Lower leg skin (tissue), 4 donors: ENCODE data around the gene DNAJA2. TPM values are rescaled to one million over a fixed set of nuclear protein-coding genes. Genes with fewer than 3 reads are reported as not detected.

Experiments used
- DNase-seq, 2 donors: peaks; one replicate each; pipeline ENCODE4 v3.0.0-alpha.2; 2019; ENCODE audit warnings: low spot score in 2 of 2
- H3K4me3 ChIP-seq: fragments of 200-600 bp; sonication (generic); 2 replicates; pipeline ENCODE4 v1.5.1; 2017; ENCODE audit warnings: mild to moderate bottlenecking, low read depth; ENCODE audit not compliant: poor library complexity, severe bottlenecking
- POLR2A ChIP-seq, 2 donors: fragments of 450-650 bp; IDR thresholded peaks; one replicate each; pipeline ENCODE4 v1.6.1; 2016 to 2017; ENCODE audit warnings: antibody characterized with exemption in 2 of 2, mild to moderate bottlenecking in 1 of 2, moderate library complexity in 1 of 2
- WGBS, 2 donors: methylation state at CpG; one replicate each; pipeline ENCODE4 v1.1.5; 2018; 5-methylcytosine and 5-hydroxymethylcytosine counted together
- intact Hi-C: fragments of 100-400 bp; cut with DNase I; formaldehyde crosslinking; loops from one replicate; pipeline ENCODE4 v1.15.0; 2023; ENCODE audit warnings: low total_unique reads
- total RNA-seq, 4 donors: library from RNA; depleted of rRNA; stranded (reverse); fragments of >200 nt; gene quantifications; one replicate each; pipeline ENCODE4 v1.1.0, GENCODE V29; 2016
- TF ChIP-seq, protein P1 (sequence below), 3 donors: fragments of 450-650 bp; IDR thresholded peaks; one replicate each; pipeline ENCODE4 v1.5.1; 2016; ENCODE audit warnings: antibody characterized with exemption in 3 of 3, mild to moderate bottlenecking in 3 of 3, moderate library complexity in 2 of 3

Gene DNAJA2
- total RNA-seq, 4 donors from 2014 or later: 49.9 to 57.6 (median 52.1) TPM

- intact Hi-C loops: no loop called here
- 88 to 91% methylated on average over 3 of the region's 3 CpGs for WGBS, 2 donors
- no peak for DNase-seq
- TF ChIP-seq, protein P1, sequence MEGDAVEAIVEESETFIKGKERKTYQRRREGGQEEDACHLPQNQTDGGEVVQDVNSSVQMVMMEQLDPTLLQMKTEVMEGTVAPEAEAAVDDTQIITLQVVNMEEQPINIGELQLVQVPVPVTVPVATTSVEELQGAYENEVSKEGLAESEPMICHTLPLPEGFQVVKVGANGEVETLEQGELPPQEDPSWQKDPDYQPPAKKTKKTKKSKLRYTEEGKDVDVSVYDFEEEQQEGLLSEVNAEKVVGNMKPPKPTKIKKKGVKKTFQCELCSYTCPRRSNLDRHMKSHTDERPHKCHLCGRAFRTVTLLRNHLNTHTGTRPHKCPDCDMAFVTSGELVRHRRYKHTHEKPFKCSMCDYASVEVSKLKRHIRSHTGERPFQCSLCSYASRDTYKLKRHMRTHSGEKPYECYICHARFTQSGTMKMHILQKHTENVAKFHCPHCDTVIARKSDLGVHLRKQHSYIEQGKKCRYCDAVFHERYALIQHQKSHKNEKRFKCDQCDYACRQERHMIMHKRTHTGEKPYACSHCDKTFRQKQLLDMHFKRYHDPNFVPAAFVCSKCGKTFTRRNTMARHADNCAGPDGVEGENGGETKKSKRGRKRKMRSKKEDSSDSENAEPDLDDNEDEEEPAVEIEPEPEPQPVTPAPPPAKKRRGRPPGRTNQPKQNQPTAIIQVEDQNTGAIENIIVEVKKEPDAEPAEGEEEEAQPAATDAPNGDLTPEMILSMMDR (IDR thresholded peaks at IDR 0.05): no peak
- TF ChIP-seq POLR2A (IDR thresholded peaks at IDR 0.05): no peak
- H3K4me3 ChIP-seq: no peak overlapping the region
Measured at GRCh38 chr16:46986438-46986837, 13.0 kb upstream of the DNAJA2 start.

DNA sequence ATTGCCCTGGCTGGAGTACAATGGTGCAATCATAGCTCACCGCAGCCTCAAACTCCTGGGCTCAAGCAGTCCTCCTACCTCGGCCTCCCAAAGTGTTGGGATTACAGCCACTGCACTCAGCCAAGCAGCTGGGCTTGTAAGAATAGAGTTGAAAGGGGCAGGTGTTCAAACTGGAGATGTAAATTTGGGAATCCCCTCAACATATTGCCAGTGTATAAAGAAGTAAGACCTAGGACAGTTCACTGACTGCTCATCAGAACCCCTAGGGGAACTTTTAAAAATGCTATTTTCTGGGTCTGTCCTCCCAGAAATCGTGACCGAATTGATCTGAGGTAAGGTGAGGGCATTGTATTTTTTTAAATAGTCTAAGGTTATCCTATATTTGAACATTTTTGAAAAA lies 8.9 kb upstream of the DNAJA2 start:
- no peak overlapping the region for H3K4me3 ChIP-seq
- intact Hi-C loops: no loop called here
- 82 to 87% methylated on average over 4 of the region's 4 CpGs for WGBS, 2 donors

DNA sequence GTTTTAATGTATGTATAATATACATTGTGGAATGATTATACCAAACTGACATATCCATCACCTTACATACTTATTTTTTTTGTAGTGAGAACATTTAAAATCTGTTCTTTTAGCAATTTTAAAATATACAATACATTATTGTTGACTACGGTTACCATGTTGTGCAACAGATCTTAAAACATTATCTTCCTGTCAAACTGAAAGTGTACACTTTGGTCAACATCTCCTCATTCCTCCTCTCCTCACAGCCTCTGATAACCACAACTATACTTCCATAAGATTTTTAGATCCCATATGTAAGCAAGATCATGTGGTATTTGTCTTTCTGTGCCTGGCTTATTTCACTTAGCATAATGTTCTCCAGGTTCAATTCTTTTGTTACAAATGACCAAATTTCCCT lies 7.5 kb upstream of the DNAJA2 start:
- TF ChIP-seq, protein P1 (IDR thresholded peaks at IDR 0.05): no peak
- no peak for TF ChIP-seq POLR2A (IDR thresholded peaks at IDR 0.05)
- no peak for DNase-seq
- intact Hi-C loops: no loop called here
- no peak overlapping the region for H3K4me3 ChIP-seq
- WGBS, 2 donors: 84 to 97% methylated on average over 1 of the region's 1 CpG

More for the DNA sequence above, 8.9 kb upstream of the DNAJA2 start:
- peak in 1 of 2 donors; percentile 20 for DNase-seq
- no peak for TF ChIP-seq POLR2A (IDR thresholded peaks at IDR 0.05)
- TF ChIP-seq, protein P1 (IDR thresholded peaks at IDR 0.05): no peak

GRCh38 chr16:46976550-46976949 lies 3.1 kb upstream of the DNAJA2 start:
- intact Hi-C loops: no loop called here

DNA sequence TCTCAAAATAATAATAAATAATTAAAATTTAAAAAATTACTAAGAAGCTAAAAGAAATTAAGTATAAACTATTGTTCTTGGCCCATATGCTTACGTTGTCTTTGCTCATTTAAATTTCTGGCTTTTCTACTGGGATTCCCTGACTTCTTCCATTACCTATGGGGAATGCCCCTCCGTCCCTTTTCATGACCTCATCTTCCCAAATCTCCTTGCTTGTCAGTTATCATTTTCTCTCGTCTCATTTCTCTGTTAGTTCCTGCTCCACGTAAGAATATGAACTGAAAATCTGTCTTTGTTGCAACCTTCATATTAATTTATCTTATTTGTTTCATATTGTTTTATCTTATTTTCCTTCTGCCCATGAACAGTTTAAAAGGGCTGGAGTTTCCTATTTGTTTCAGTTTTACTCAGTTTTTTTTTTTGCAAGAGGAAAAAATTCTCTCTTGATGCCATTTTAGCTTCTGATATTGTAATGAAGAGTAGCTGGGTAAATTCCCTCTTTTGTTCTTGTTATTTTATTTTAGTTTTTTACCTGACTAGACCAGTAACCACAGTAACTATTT lies 2.5 kb upstream of the DNAJA2 start:
- no peak for DNase-seq
- 82 to 86% methylated on average over 4 of the region's 4 CpGs for WGBS, 2 donors
- H3K4me3 ChIP-seq: no peak overlapping the region
- no peak for TF ChIP-seq POLR2A (IDR thresholded peaks at IDR 0.05)
- TF ChIP-seq, protein P1 (IDR thresholded peaks at IDR 0.05): no peak
- intact Hi-C loops: no loop called here

More at GRCh38 chr16:46976550-46976949, 3.1 kb upstream of the DNAJA2 start:
- 63% methylated on average over 4 of the region's 4 CpGs for WGBS, 2 donors
- no peak overlapping the region for H3K4me3 ChIP-seq
- no peak for DNase-seq
- TF ChIP-seq POLR2A (IDR thresholded peaks at IDR 0.05): no peak
- TF ChIP-seq, protein P1 (IDR thresholded peaks at IDR 0.05): no peak

DNA sequence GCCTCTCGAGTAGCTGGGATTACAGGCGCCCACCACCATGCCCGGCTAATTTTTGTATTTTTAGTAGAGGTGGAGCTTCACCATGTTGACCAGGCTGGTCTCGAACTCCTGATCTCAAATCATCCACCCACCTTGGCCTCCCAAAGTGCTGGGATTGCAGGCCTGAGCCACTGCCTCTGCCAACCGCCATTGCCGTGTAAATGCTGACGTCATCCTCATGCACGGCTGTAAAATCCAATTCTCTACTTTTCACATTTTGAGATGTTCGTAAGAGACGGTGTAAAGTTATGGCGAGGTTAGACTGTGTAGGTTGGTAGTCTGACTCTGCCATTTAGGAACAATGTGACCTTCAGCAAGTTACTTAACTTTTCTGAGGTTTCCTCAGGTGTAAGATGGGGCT lies 1.7 kb upstream of the DNAJA2 start:
- intact Hi-C loops: no loop called here
- H3K4me3 ChIP-seq: no peak overlapping the region
- no peak for DNase-seq
- WGBS, 2 donors: 94 to 95% methylated on average over 11 of the region's 11 CpGs
- no peak for TF ChIP-seq POLR2A (IDR thresholded peaks at IDR 0.05)
- TF ChIP-seq, protein P1 (IDR thresholded peaks at IDR 0.05): no peak
